BLaER1 treated with 17β-estradiol and CSF1 and Interleukin-3, amounts not matched to agents 10 nM and 100 nM (cell line): ENCODE measurements around the gene LAMTOR1.
"Not testable (repeated sequence)": the region's sequence is repeated elsewhere in the genome, so short reads cannot be mapped to it uniquely, and the experiment has no call there.

Experiments
- H3K27ac ChIP-seq, 11 experiments: shearing (Covaris generic); formaldehyde crosslinking; 2 replicates each; pipeline ENCODE4 v1.8.1; 2022
- H3K27me3 ChIP-seq, 11 experiments: shearing (Covaris generic); formaldehyde crosslinking; 2 replicates each; pipeline ENCODE4 v1.8.1; 2022
- H3K36me3 ChIP-seq, 11 experiments: shearing (Covaris generic); formaldehyde crosslinking; 2 replicates each; pipeline ENCODE4 v1.8.1; 2022
- H3K4me1 ChIP-seq, 10 experiments: shearing (Covaris generic); formaldehyde crosslinking; 2 replicates each; pipeline ENCODE4 v1.8.1; 2022
- H3K4me2 ChIP-seq, 11 experiments: shearing (Covaris generic); formaldehyde crosslinking; 2 replicates each; pipeline ENCODE4 v1.8.1; 2022
- H3K4me3 ChIP-seq, 10 experiments: shearing (Covaris generic); formaldehyde crosslinking; 2 replicates each; pipeline ENCODE4 v1.8.1; 2022
- H3K9ac ChIP-seq, 11 experiments: shearing (Covaris generic); formaldehyde crosslinking; 2 replicates each; pipeline ENCODE4 v1.8.1; 2022
- H3K9me3 ChIP-seq, 11 experiments: shearing (Covaris generic); formaldehyde crosslinking; replicated peaks in 1 of 11; 2 replicates each; pipeline ENCODE4 v1.8.1; 2022
- H4K20me1 ChIP-seq, 11 experiments: shearing (Covaris generic); formaldehyde crosslinking; 2 replicates each; pipeline ENCODE4 v1.8.1; 2022
- Cebpa-rat ChIP-seq, 11 experiments: shearing (Covaris generic); IDR thresholded peaks; 2 replicates each; pipeline ENCODE4 v1.8.1; 2022

Gene LAMTOR1

DNA sequence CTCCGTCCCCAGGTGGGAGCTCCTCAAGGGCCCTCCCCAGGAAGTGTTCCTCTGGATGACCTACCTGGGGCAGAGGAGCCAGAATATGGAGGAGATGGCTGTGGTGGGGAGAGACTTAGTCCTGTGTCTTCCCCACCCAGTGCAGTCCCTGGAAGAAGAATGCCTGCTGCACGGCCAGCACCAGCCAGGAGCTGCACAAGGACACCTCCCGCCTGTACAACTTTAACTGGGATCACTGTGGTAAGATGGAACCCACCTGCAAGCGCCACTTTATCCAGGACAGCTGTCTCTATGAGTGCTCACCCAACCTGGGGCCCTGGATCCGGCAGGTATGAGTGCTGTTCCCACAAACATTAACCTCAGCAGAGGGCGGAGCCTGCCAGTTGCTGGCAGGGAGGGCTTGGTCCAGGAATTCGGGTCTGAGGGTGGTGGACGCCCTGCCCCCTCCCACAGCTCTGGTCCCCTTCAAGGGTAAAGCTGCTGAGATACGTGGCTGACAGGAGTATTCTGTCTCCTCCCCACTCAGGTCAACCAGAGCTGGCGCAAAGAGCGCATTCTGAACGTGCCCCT lies 35.8 kb upstream of the LAMTOR1 start:
- H3K4me2 ChIP-seq: no peak overlapping the region
- H3K4me3 ChIP-seq: no peak overlapping the region
- no peaks in the 10 kb centered on the region for H3K36me3 ChIP-seq
- peaks cover 0 to 16% (median 0%) of the 10 kb centered on the region in 10 experiments; a peak in 4 of 20 replicates for H3K4me1 ChIP-seq
- no peak for TF ChIP-seq Cebpa-rat (IDR thresholded peaks at IDR 0.05)
- no peaks in the 10 kb centered on the region for H3K27me3 ChIP-seq
- no peak overlapping the region for H3K9ac ChIP-seq
- no peak overlapping the region for H3K27ac ChIP-seq
- H4K20me1 ChIP-seq: no peaks in the 10 kb centered on the region
- 0 out of 22 replicates have a peak, but pooled peaks cover 0 to 5% (median 0%) of the 10 kb centered on the region in 11 experiments for H3K9me3 ChIP-seq

DNA sequence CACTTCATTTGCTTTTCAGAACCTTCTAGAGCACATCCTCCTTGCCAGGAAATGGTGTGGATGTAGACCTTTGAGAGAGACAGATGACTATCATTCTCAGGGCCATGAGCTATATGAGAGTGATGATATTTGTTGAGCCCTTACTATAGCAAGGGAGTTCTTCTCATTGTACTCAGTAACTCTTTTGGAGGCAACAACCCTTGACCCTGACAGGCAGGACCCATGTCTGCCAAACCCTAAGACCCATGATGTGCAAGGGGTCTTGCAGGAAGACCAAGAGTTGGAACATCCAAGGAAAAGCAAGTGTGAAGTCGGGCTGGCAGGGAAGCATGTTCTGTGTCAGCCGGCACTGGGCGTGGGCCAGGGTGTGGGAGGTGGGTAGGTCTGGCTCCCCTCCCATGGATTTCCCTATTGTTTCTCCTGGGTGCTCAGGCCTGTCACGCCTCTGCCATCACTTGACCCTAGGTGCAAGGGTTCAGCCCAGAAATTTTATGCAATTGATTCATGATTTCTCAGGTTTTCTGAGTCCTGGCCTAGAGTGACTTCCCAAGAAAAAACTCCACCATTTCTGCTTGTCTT lies 33.7 kb upstream of the LAMTOR1 start:
- Histone ChIP-seq H3K36me3 (no peaks in the 10 kb centered on the region), H3K9ac (no peak overlapping the region), H3K4me2 (no peak overlapping the region), H3K9me3 (peaks cover 0 to 5% (median 0%) of the 10 kb centered on the region in 11 experiments; a peak in 1 of 22 replicates), H3K4me1 (peaks cover 0 to 37% (median 3%) of the 10 kb centered on the region in 10 experiments; a peak in 10 of 20 replicates), H4K20me1 (no peaks in the 10 kb centered on the region), H3K4me3 (no peak overlapping the region), H3K27ac (no peak overlapping the region), H3K27me3 (no peaks in the 10 kb centered on the region)
- no peak for TF ChIP-seq Cebpa-rat (IDR thresholded peaks at IDR 0.05)

DNA sequence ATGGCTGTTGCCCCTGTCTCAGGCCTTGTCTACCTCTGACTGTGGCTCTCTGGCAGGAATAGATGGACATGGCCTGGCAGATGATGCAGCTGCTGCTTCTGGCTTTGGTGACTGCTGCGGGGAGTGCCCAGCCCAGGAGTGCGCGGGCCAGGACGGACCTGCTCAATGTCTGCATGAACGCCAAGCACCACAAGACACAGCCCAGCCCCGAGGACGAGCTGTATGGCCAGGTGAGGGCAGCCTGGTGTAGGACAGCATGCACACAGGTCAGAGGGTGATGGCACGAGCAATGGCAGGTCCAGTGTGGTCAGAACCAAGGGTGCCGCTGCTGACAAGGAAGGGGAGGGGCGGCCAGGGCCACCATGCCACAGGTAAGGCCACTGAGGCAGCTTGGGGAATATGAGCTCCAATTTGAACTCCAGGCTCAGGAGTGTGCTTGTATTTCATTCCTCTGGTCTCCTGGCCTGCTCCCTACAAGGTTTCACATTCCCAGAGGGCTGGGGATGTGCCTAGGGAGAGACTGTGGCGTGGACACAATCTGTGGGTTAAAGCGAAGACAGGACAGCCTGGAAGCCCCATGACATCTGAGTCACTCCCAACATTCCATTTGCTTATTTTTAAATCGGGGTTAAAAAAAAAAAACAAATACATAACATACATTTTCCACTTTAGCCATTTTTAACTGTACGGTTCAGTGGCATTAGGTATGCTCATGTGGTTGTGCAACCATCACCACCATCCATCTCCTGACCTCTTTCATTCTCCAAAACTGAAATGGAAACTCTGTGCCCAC lies 33.0 kb upstream of the LAMTOR1 start:
- H3K4me2 ChIP-seq: peak overlapping the region in 1 of 11 experiments; percentile 8; a peak in 1 of 22 replicates
- H3K27me3 ChIP-seq: no peaks in the 10 kb centered on the region
- no peaks in the 10 kb centered on the region for H3K36me3 ChIP-seq
- no peak for TF ChIP-seq Cebpa-rat (IDR thresholded peaks at IDR 0.05)
- H3K9me3 ChIP-seq: peaks cover 0 to 5% (median 0%) of the 10 kb centered on the region in 11 experiments; a peak in 1 of 22 replicates
- H3K9ac ChIP-seq: no peak overlapping the region
- no peak overlapping the region for H3K4me3 ChIP-seq
- H3K27ac ChIP-seq: no peak overlapping the region
- peaks cover 0 to 40% (median 3%) of the 10 kb centered on the region in 10 experiments; a peak in 10 of 20 replicates for H3K4me1 ChIP-seq
- H4K20me1 ChIP-seq: no peaks in the 10 kb centered on the region

DNA sequence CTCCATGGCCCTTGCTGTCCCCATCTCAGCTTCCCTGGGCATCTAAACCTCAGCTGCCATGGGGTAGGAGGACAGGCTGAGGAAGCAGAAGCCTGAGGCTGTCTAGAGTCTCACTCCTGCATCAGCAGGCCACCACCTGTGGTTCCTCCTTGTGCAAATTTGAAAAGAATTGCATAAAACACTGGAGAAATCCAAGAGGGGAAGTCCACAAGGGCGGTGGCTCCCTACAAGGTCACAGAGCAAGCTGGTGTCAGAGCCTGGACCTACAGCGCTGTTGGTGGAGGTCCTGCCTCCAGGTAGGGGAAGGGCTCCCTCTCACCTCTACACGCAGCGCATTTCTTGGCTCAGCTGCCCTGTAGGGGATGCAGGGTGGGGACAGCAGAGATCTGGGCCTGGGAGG lies 32.4 kb upstream of the LAMTOR1 start, which contains the start of gene FOLR3:
Gene FOLR3 (plus strand): TSS at position 253 of the 400 bp plus-strand sequence. CDS start 228 bp downstream, outside the sequence.
- not testable (repeated sequence) for H3K36me3 ChIP-seq, H3K4me3 ChIP-seq, H3K27ac ChIP-seq, H3K9ac ChIP-seq, H4K20me1 ChIP-seq, H3K9me3 ChIP-seq, H3K27me3 ChIP-seq
- Histone ChIP-seq H3K4me2 (peak within 1 kb of the TSS in 1 of 11 experiments; percentile 40; a peak in 1 of 22 replicates), H3K4me1 (peaks cover 0 to 40% (median 3%) of the 10 kb centered on the region in 10 experiments; a peak in 10 of 20 replicates)

DNA sequence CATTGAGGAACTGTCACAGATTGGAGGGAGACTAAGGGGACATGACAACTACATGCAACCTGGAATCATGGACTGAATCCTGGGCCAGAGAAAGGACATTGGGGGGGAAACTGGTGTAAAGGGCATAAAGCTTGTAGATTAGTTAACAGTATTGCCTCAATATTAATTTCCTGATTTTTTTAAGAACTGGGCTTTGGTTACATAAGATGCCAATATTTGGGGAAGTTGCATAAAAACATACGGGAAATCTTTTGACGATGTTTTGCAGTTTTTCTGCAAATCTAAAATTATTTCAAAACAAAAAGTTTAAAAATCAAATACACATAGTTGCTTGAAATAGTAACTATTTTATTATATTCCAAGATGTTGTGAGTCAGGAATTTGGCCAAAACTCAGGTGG lies 29.5 kb upstream of the LAMTOR1 start:
- Histone ChIP-seq H3K4me1 (peaks cover 0 to 40% (median 3%) of the 10 kb centered on the region in 10 experiments; a peak in 10 of 20 replicates), H3K9me3 (peaks cover 20 to 33% (median 26%) of the 10 kb centered on the region in 11 experiments), H3K4me3 (no peak overlapping the region), H3K4me2 (peak overlapping the region in 5 of 11 experiments; percentile 19 to 71 (median 63); a peak in 9 of 22 replicates), H3K9ac (no peak overlapping the region), H3K27me3 (no peaks in the 10 kb centered on the region), H4K20me1 (no peaks in the 10 kb centered on the region), H3K36me3 (no peaks in the 10 kb centered on the region), H3K27ac (peak overlapping the region in 2 of 11 experiments; percentile 35 to 59; a peak in 3 of 22 replicates)
- no peak for TF ChIP-seq Cebpa-rat (IDR thresholded peaks at IDR 0.05)

DNA sequence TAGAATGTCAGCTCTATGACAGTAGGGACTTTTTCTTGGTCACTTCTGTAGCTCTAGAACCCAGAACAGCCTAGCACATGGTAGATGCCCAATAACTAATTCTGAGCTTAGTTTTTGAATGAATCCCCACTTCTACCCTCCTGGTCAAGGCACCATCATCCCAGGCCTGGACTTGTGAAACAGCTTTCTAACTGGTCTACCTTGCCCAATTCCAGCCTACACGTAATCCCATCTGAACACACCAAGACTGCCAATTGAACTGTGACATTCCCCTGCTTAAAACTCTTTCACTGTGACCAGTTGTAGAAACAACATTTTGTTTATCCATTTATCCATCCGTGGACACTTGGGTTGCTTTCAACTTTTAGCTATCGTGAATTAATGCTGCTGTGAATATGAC lies 26.3 kb upstream of the LAMTOR1 start:
- no peak overlapping the region for H3K4me2 ChIP-seq
- H3K4me3 ChIP-seq: no peak overlapping the region
- no peak overlapping the region for H3K9ac ChIP-seq
- H3K4me1 ChIP-seq: peaks cover 0 to 27% (median 3%) of the 10 kb centered on the region in 10 experiments; a peak in 10 of 20 replicates
- H4K20me1 ChIP-seq: no peaks in the 10 kb centered on the region
- no peak overlapping the region for H3K27ac ChIP-seq
- peaks cover 53 to 66% (median 59%) of the 10 kb centered on the region in 11 experiments for H3K9me3 ChIP-seq
- H3K36me3 ChIP-seq: no peaks in the 10 kb centered on the region
- no peak for TF ChIP-seq Cebpa-rat (IDR thresholded peaks at IDR 0.05)
- H3K27me3 ChIP-seq: no peaks in the 10 kb centered on the region

DNA sequence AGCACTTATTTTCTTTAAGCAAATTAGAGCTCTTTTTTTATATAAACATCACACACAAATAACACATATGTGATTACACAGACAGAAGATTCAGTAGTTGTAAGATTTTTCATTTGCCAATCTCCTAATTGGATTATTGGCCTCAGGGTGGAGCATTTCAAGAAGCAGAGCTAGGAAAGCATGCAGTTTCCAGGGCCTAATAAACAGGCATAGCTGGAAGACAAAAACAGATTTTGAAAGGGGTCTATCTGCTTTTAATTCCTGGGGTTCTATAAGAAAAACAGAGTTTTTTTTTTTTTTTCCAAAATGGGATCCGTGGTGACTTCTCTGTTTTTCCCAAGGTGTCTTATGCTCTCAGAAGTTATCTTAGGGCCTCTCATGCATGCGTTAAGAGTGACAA lies 24.8 kb upstream of the LAMTOR1 start:
- peaks cover 61 to 79% (median 67%) of the 10 kb centered on the region in 11 experiments for H3K9me3 ChIP-seq
- no peak overlapping the region for H3K9ac ChIP-seq
- H3K27ac ChIP-seq: no peak overlapping the region
- H3K36me3 ChIP-seq: no peaks in the 10 kb centered on the region
- no peaks in the 10 kb centered on the region for H3K27me3 ChIP-seq
- H3K4me3 ChIP-seq: no peak overlapping the region; a peak in 1 of 20 replicates
- TF ChIP-seq Cebpa-rat (IDR thresholded peaks at IDR 0.05): no peak
- no peak overlapping the region for H3K4me2 ChIP-seq
- H4K20me1 ChIP-seq: no peaks in the 10 kb centered on the region
- H3K4me1 ChIP-seq: peaks cover 0 to 14% (median under 1%) of the 10 kb centered on the region in 10 experiments; a peak in 10 of 20 replicates

DNA sequence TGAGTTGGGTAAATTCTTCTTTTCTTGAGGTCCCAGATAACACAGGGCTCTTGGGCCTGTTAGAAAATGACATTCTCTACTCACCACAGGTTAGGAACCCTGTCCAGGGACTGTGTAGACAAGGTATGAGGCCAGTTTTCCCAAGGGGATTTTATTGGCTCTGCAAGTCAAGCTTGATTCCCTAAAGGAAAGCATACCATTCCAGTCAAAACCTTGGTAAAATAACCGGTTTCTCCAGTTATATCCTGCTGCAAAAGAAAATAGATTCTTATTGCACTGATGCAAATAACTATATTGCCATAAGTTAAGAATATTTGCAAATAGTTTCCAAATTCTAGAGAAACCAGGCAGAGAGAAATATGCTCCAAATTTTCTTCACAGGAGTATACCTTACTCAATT lies 22.9 kb upstream of the LAMTOR1 start:
- TF ChIP-seq Cebpa-rat (IDR thresholded peaks at IDR 0.05): no peak
- no peaks in the 10 kb centered on the region for H4K20me1 ChIP-seq
- no peak overlapping the region for H3K27ac ChIP-seq
- H3K36me3 ChIP-seq: no peaks in the 10 kb centered on the region
- H3K9me3 ChIP-seq: peaks cover 61 to 77% (median 67%) of the 10 kb centered on the region in 11 experiments
- no peak overlapping the region for H3K4me3 ChIP-seq
- H3K27me3 ChIP-seq: no peaks in the 10 kb centered on the region; a peak in 1 of 22 replicates
- no peaks in the 10 kb centered on the region for H3K4me1 ChIP-seq
- no peak overlapping the region for H3K9ac ChIP-seq
- H3K4me2 ChIP-seq: no peak overlapping the region

DNA sequence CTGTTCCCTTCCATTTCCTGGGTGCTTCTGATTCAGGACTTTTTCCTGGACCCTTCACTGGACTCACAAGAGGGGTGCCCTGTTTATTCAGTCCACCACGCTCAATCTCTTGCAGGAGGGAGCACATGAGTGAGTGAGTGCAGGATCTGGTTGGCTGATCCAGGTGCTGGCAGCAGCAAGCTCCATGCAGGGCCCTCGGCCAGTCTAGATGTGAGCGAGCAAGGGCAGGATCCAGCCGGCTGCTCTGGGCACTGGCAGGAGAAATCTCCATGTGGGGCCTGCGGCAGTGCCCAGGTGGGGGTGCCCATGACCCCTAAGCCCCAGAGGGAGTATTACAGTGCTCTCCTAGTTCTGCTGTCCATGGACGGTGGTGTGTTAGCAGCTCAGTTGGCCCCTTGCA lies 20.9 kb upstream of the LAMTOR1 start:
- Histone ChIP-seq H3K9me3 (peaks cover 54 to 62% (median 56%) of the 10 kb centered on the region in 11 experiments), H4K20me1 (no peaks in the 10 kb centered on the region), H3K27ac (no peak overlapping the region), H3K4me1 (no peaks in the 10 kb centered on the region), H3K36me3 (no peaks in the 10 kb centered on the region), H3K4me3 (no peak overlapping the region), H3K27me3 (no peaks in the 10 kb centered on the region; a peak in 1 of 22 replicates), H3K9ac (no peak overlapping the region), H3K4me2 (no peak overlapping the region)
- TF ChIP-seq Cebpa-rat (IDR thresholded peaks at IDR 0.05): no peak
